GM12891 (cell line): Measurements from ENCODE around the gene MFAP4.

Source experiments
- POLR2A ChIP-seq: IDR thresholded peaks from 2 replicates; pipeline ENCODE4 v1.6.1; 2011; ENCODE audit warnings: low read depth, low read length, control low read depth
- POLR2AphosphoS5 ChIP-seq: IDR thresholded peaks from 2 replicates; pipeline ENCODE4 v1.6.1; 2011; ENCODE audit warnings: low read depth, low read length, control low read depth
- SPI1 ChIP-seq: IDR thresholded peaks from 2 replicates; pipeline ENCODE4 v1.6.1; 2011; ENCODE audit warnings: low read depth, low read length, control low read depth

GRCh38 chr17:19368229-19368628 is 18.8 kb downstream of the MFAP4 start:
- TF ChIP-seq POLR2A (no peak), POLR2AphosphoS5 (no peak), SPI1 (no peak)
